ENCODE results near the gene CRELD1. TPM values are rescaled to one million over a fixed set of nuclear protein-coding genes. Genes with fewer than 3 reads are reported as not detected.

The CRELD1 gene
- total RNA-seq, 6 donors from 2014 or later, result 31.7 to 72.3 (median 44.0) TPM

DNA sequence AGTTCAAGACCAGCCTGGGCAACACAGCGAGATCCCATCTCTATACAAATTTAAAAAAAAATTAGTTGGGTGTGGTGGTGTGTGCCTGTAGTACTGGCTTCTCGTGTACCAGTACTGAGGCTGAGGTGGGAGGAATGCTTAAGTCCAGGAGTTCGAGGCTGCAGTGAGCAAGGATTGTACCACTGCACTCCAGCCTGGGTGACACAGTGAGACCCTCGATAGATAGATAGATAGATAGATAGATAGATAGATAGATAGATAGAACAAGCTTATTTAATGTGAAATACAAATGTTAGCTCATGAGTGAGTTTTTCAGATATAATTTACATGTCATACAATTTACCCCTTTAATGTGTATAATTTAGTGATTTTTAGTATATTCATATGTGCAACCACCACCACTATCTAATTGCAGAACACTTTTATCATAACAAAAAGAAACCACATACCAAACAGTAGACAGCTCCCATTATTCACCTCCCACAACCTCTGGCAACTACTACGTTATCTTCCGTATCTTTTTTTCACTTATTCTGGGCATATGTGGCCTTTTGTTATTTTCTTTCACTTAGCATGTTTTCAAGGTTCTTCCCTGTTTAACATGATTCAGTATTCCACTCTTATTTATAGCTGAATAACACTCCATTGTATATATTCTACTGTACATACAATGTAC, 31.7 kb downstream of the CRELD1 start:
- H3K9me3 ChIP-seq, result no peaks in the 10 kb centered on the region
- H3K27ac ChIP-seq, result no peak overlapping the region
- WGBS, 2 donors, result 93 to 96% methylated on average over 6 of the region's 6 CpGs
- H3K4me3 ChIP-seq, result no peak overlapping the region
- H3K27me3 ChIP-seq, result no peaks in the 10 kb centered on the region
- no peak for TF ChIP-seq EP300 (IDR thresholded peaks at IDR 0.05)
- no peak for ATAC-seq (ENCODE audit: low FRiP score in 2 of 2)
- peaks cover 0 to 6% (median 0%) of the 10 kb centered on the region in 4 donors for H3K4me1 ChIP-seq
- DNase-seq, result no peak
- peaks cover 18 to 84% (median 31%) of the 10 kb centered on the region in 4 donors for H3K36me3 ChIP-seq

DNA sequence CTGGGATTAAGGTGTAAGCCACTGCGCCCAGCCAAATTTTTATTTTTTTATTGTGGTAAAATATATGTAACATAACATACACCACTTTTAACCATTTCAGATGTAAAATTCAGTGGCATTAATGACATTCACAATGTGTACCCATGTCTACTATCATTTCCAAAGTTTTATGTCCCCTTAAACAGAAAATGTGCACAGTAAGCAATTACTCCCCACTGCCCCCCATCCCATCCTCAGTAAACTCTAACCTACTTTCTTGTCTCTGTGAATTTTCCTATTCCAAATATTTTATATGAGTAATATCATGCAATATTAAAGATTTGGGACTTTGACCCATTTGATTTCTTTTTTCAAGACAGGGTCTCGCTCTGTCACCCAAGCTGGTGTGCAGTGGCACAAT, 33.2 kb downstream of the CRELD1 start:
- Histone ChIP-seq H3K27ac (no peak overlapping the region), H3K4me1 (peaks cover 0 to 14% (median 2%) of the 10 kb centered on the region in 4 donors), H3K4me3 (no peak overlapping the region), H3K27me3 (no peaks in the 10 kb centered on the region), H3K9me3 (no peaks in the 10 kb centered on the region), H3K36me3 (peaks cover 26 to 88% (median 42%) of the 10 kb centered on the region in 4 donors)
- 93 to 100% methylated on average over 2 of the region's 2 CpGs for WGBS, 2 donors
- ATAC-seq (ENCODE audit: low FRiP score in 2 of 2) (no peak), DNase-seq (no peak)
- TF ChIP-seq POLR2AphosphoS5 (IDR thresholded peaks at IDR 0.05) (no peak), CTCF (IDR thresholded peaks at IDR 0.05) (no peak), POLR2A (IDR thresholded peaks at IDR 0.05) (no peak), EP300 (IDR thresholded peaks at IDR 0.05) (no peak)

GRCh38 chr3:9969632-9970019, 36.0 kb downstream of the CRELD1 start:
- Histone ChIP-seq H3K36me3 (peaks cover 35 to 88% (median 54%) of the 10 kb centered on the region in 4 donors), H3K4me3 (no peak overlapping the region), H3K4me1 (peaks cover 0 to 14% (median 2%) of the 10 kb centered on the region in 4 donors), H3K27ac (peak overlapping the region; percentile 23 to 63 (median 49)), H3K27me3 (no peaks in the 10 kb centered on the region), H3K9me3 (no peaks in the 10 kb centered on the region)
- ATAC-seq (ENCODE audit: low FRiP score in 2 of 2), result peak in 1 of 2 donors; percentile 61
- TF ChIP-seq POLR2A (IDR thresholded peaks at IDR 0.05) (no peak), POLR2AphosphoS5 (IDR thresholded peaks at IDR 0.05) (no peak), EP300 (IDR thresholded peaks at IDR 0.05) (no peak), CTCF (IDR thresholded peaks at IDR 0.05) (no peak)
- DNase-seq, result no peak
- 95 to 98% methylated on average over 4 of the region's 4 CpGs for WGBS, 2 donors

DNA sequence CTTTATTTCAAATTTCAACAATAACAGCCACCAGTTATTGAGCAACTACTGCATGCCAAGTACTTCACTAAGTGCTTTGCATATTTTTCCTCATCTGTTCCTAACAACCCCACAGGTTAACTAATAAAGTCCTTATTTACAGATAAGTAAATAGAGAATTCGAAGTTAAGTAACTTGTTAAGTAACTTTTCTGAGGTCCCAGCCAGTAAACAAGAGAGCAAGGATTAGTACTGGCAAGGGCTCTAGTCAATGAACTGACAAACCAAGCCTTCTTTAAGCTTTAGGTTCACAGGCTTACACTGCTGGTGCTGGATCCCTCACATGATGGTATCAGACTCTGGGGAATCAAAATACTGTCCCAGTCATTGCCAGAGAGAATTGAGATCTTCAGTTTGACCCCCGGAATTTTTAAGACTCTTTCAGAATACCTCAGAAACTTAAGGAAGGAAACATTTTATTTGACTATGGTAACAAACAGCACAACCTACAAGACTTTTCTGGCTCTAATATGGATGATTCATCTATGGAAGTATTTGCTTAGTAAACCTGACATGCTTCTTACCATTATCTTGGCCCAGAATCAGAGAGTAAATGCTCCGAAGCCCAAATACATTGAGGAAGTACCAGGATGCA, 36.5 kb downstream of the CRELD1 start:
- TF ChIP-seq EP300 (IDR thresholded peaks at IDR 0.05) (no peak), CTCF (IDR thresholded peaks at IDR 0.05) (no peak), POLR2AphosphoS5 (IDR thresholded peaks at IDR 0.05) (no peak), POLR2A (IDR thresholded peaks at IDR 0.05) (no peak)
- peak; percentile 31 to 79 for ATAC-seq (ENCODE audit: low FRiP score in 2 of 2)
- no peaks in the 10 kb centered on the region for H3K9me3 ChIP-seq
- H3K4me1 ChIP-seq, result peaks cover 0 to 14% (median 2%) of the 10 kb centered on the region in 4 donors
- no peak overlapping the region for H3K4me3 ChIP-seq
- 60 to 72% methylated on average over 3 of the region's 3 CpGs for WGBS, 2 donors
- H3K27ac ChIP-seq, result peak overlapping the region; percentile 40 to 63 (median 56)
- H3K36me3 ChIP-seq, result peaks cover 35 to 88% (median 54%) of the 10 kb centered on the region in 4 donors
- DNase-seq, result peak in 1 of 2 donors; percentile 17
- no peaks in the 10 kb centered on the region for H3K27me3 ChIP-seq
